GM12891 (cell line): Measurements from ENCODE around the gene ANO3.

Experiments used
- POLR2A ChIP-seq: IDR thresholded peaks from 2 replicates; pipeline ENCODE4 v1.6.1; 2011; ENCODE audit warnings: low read depth, low read length, control low read depth
- POLR2AphosphoS5 ChIP-seq: IDR thresholded peaks from 2 replicates; pipeline ENCODE4 v1.6.1; 2011; ENCODE audit warnings: low read depth, low read length, control low read depth

DNA sequence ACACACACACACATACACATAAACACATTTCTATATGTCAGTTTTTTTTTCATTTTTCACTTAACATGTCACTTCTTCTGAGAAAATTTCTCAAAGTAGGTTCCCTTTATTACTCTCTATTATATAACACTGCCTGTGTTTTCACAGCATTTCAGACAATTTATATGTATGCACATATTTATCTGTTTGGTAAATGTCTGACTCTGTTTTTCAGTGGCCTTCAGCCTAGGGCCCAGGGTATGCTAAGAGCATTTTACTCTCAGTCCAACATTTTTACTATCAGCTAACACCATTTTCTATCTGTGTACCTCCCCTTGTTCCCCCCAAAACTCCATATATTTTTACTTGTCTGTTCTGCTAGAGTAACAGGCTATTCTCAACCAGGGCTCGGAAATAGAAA lies 92.3 kb downstream of the ANO3 start:
- no peak for TF ChIP-seq POLR2A
- TF ChIP-seq POLR2AphosphoS5, result no peak
